ENCODE data around the gene DOCK8.

Gene DOCK8

GRCh38 chr9:266228-266627, 51.6 kb downstream of the DOCK8 start:
- no peak for DNase-seq (ENCODE audit: low read depth in 2 of 2)

- no peak for DNase-seq (ENCODE audit: low read depth in 2 of 2)
Measured at GRCh38 chr9:268616-269015, 54.0 kb downstream of the DOCK8 start.

DNA sequence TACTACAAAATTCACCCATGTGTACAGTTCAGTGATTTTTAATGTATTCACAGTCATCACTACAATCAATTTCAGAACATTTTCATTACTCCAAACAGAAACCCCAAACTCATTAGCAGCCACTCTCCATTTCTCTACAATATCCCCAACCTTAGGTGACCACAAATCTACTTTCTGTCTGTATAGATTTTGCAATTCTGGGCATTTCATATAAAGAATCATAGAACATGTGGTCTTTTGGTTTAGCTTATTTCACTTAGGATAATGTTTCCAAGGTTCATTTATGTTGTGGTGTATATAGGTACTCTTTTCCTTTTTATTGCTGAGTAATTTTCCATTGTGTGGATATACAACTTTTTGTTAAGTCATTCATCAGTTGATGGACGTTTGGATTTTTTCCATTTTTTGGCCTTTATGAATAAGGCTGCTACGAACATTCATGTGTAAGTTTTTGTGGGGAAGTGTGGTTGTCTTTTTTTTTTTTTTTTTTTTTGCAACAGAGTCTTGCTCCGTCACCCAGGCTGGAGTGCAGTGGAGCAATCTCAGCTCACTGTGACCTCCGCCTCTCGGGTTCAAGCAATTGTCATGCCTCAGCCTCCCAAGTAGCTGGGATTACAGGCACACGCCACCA, 54.5 kb downstream of the DOCK8 start:
- DNase-seq (ENCODE audit: low read depth in 2 of 2) = no peak

GRCh38 chr9:270657-271237, 56.1 kb downstream of the DOCK8 start:
- no peak for DNase-seq (ENCODE audit: low read depth in 2 of 2)

GRCh38 chr9:272251-273213, 57.9 kb downstream of the DOCK8 start:
- DNase-seq (ENCODE audit: low read depth in 2 of 2) = peak; percentile 43 to 64

- no peak for DNase-seq (ENCODE audit: low read depth in 2 of 2)
Measured at GRCh38 chr9:274406-274805, 59.7 kb downstream of the DOCK8 start.

- DNase-seq (ENCODE audit: low read depth in 2 of 2) = no peak
Measured at GRCh38 chr9:277601-278295, 63.1 kb downstream of the DOCK8 start.

DNA sequence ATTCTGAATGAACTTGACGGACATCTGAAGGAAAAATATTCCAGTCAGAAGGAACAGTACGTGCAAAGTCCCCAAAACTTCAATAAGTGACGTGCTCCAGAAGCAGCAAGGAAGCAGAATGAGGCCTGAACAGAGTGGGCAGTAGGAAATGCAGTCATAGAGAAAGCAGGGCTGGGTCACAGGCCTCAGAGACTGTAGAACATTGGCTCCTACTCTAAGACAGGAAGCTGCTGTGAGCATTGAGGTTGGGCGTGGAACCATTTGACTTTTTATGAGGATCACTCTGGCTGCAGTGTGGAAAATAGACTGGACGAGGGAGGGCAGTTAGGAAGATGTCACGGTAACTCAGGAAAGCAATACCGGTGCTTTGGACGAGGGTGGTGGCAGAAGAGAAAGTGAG, 64.0 kb downstream of the DOCK8 start:
- DNase-seq (ENCODE audit: low read depth in 2 of 2) = peak in 1 of 2 donors; percentile 48

DNA sequence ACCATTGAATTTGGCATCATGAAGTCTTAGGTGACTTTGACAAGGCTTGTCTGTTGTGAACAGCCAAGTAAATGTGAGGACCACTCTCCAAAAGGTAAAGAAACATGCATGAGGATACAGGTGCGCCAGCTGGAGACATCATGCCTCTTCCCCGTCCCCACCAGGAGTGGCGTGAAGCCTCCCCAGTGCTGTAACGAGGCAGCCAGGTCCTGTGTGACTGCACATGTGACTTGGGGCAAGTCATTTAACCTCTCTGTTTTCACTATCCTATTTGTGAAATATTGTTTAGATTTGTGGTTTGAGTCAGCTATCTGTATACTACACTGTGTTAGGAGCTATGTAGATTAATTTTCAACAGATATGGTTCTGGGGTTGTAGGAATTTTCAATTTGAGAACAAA, 65.0 kb downstream of the DOCK8 start:
- no peak for DNase-seq (ENCODE audit: low read depth in 2 of 2)

- no peak for DNase-seq (ENCODE audit: low read depth in 2 of 2)
Measured at GRCh38 chr9:281741-282645, 67.3 kb downstream of the DOCK8 start.

- DNase-seq (ENCODE audit: low read depth in 2 of 2) = no peak
Measured at GRCh38 chr9:286071-286740, 71.5 kb downstream of the DOCK8 start.

- no peak for DNase-seq (ENCODE audit: low read depth in 2 of 2)
Measured at GRCh38 chr9:289121-289520, 74.5 kb downstream of the DOCK8 start.

- DNase-seq (ENCODE audit: low read depth in 2 of 2) = no peak
Measured at GRCh38 chr9:292915-293314, 78.2 kb downstream of the DOCK8 start.

- no peak for DNase-seq (ENCODE audit: low read depth in 2 of 2)
Measured at GRCh38 chr9:295576-295975, 80.9 kb downstream of the DOCK8 start.

DNA sequence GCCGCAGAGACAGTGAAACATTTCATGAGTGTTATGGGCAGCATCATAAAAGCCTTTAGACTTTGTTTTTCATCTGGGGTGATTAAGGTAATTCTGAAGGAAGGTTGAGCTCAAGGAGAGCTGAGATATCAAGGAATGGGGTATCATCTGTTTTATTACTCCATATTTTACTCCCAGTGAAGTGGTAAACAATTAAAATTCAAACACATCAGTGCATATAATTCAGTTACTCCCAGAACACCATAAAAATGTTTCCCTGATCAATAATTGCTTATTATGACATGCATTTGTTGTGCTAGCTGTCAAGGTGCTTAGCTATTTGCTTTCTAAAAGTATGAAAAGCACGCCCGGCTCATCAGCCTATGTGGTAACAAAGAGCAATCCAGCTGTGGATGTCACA, 81.7 kb downstream of the DOCK8 start:
- DNase-seq (ENCODE audit: low read depth in 2 of 2) = no peak

- DNase-seq (ENCODE audit: low read depth in 2 of 2) = no peak
Measured at GRCh38 chr9:297104-297972, 82.7 kb downstream of the DOCK8 start.

DNA sequence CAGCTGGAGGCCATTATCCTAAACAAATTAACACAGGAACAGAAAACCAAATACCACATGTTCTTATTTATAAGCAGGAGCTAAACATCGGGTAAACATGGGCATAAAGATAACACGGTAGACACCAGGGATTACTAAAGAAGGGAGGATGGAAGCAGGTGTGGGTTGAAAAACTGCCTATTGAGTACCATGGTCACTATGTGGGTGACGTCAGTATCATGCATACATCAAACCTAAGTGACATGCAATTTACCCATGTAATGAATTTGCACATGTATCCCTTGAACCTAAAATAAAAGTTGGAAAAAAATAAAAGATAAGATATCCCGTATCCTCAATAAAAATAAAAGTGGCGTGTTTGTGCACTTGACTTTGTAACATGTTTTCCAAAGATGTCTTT, 88.8 kb downstream of the DOCK8 start:
- no peak for DNase-seq (ENCODE audit: low read depth in 2 of 2)

GRCh38 chr9:304106-304505, 89.4 kb downstream of the DOCK8 start:
- DNase-seq (ENCODE audit: low read depth in 2 of 2) = no peak

- DNase-seq (ENCODE audit: low read depth in 2 of 2) = no peak
Measured at GRCh38 chr9:304519-305185, 90.0 kb downstream of the DOCK8 start.
